RWPE1 (cell line): ENCODE results near the gene DNAJB6.
"Not testable (repeated sequence)": the region's sequence is repeated elsewhere in the genome, so short reads cannot be mapped to it uniquely, and the experiment has no call there.

Source experiments
- CTCF ChIA-PET: fragments of 350-600 bp; sonication (Branson Sonifier 250); formaldehyde crosslinking; extraction: SDS; loops from one replicate; lab custom pipeline; 2021; lab: Yijun Ruan, JAX
- POLR2A ChIA-PET: fragments of 400-600 bp; formaldehyde crosslinking; extraction: SDS; loops from one replicate; lab custom pipeline; 2020; ENCODE audit warnings: antibody characterized with exemption; ENCODE audit not compliant: low non-redundant PET; lab: Yijun Ruan, JAX
- DNase-seq: peaks from one replicate; pipeline ENCODE4 v3.0.0; 2012; ENCODE audit warnings: low spot score
- H3K27ac ChIP-seq: fragments of 450-650 bp; 2 replicates; pipeline ENCODE4 v1.5.1; 2017
- CTCF ChIP-seq: fragments of 450-650 bp; conservative IDR thresholded peaks from 2 replicates; pipeline ENCODE4 v1.5.1; 2017; ENCODE audit warnings: low read depth, mild to moderate bottlenecking

The DNAJB6 gene

GRCh38 chr7:157446322-157446721, 109.5 kb downstream of the DNAJB6 start:
- no peak for TF ChIP-seq CTCF
- DNase-seq: no peak
- no peak overlapping the region for H3K27ac ChIP-seq
- CTCF ChIA-PET: no interaction called here
- POLR2A ChIA-PET: no interaction called here

- H3K27ac ChIP-seq, DNase-seq, POLR2A ChIA-PET, CTCF ChIA-PET: not testable (repeated sequence)
Observed at GRCh38 chr7:157454003-157454402, 117.2 kb downstream of the DNAJB6 start.

GRCh38 chr7:157457355-157458253, 120.8 kb downstream of the DNAJB6 start:
- POLR2A ChIA-PET: no interaction called here
- no peak overlapping the region for H3K27ac ChIP-seq
- DNase-seq: no peak
- CTCF ChIA-PET: no interaction called here
- no peak for TF ChIP-seq CTCF

- H3K27ac ChIP-seq: no peak overlapping the region
- no peak for TF ChIP-seq CTCF
- CTCF ChIA-PET: no interaction called here
- POLR2A ChIA-PET: no interaction called here
- DNase-seq: no peak
Observed at GRCh38 chr7:157458254-157458633, 121.4 kb downstream of the DNAJB6 start.

- CTCF ChIA-PET: no interaction called here
- DNase-seq: no peak
- POLR2A ChIA-PET: no interaction called here
- H3K27ac ChIP-seq: no peak overlapping the region
- TF ChIP-seq CTCF: no peak
Observed at GRCh38 chr7:157459966-157460365, 123.2 kb downstream of the DNAJB6 start.

GRCh38 chr7:157460721-157461120, 123.9 kb downstream of the DNAJB6 start:
- DNase-seq: no peak
- no peak overlapping the region for H3K27ac ChIP-seq
- CTCF ChIA-PET: no interaction called here
- POLR2A ChIA-PET: no interaction called here
- no peak for TF ChIP-seq CTCF
